ENCODE results near the gene EMILIN3.

The EMILIN3 gene

GRCh38 chr20:41364967-41365765, 1.5 kb downstream of the EMILIN3 start:
- no peak for DNase-seq (ENCODE audit: low read depth in 3 of 3, low spot score in 1 of 3)

GRCh38 chr20:41364236-41364855, 2.3 kb downstream of the EMILIN3 start:
- no peak for DNase-seq (ENCODE audit: low read depth in 3 of 3, low spot score in 1 of 3)

GRCh38 chr20:41363601-41364000, 3.0 kb downstream of the EMILIN3 start:
- DNase-seq (ENCODE audit: low read depth in 3 of 3, low spot score in 1 of 3), result no peak

- no peak for DNase-seq (ENCODE audit: low read depth in 3 of 3, low spot score in 1 of 3)
These were observed 3.9 kb downstream of the EMILIN3 start for GRCh38 chr20:41362748-41363140.

GRCh38 chr20:41361757-41362747, 4.6 kb downstream of the EMILIN3 start:
- DNase-seq (ENCODE audit: low read depth in 3 of 3, low spot score in 1 of 3), result no peak

GRCh38 chr20:41360831-41361756, 5.5 kb downstream of the EMILIN3 start:
- DNase-seq (ENCODE audit: low read depth in 3 of 3, low spot score in 1 of 3), result no peak

- no peak for DNase-seq (ENCODE audit: low read depth in 3 of 3, low spot score in 1 of 3)
These were observed 7.0 kb downstream of the EMILIN3 start for GRCh38 chr20:41359541-41360011.

- no peak for DNase-seq (ENCODE audit: low read depth in 3 of 3, low spot score in 1 of 3)
These were observed 7.9 kb downstream of the EMILIN3 start for GRCh38 chr20:41358717-41359116.

GRCh38 chr20:41358230-41358629, 8.4 kb downstream of the EMILIN3 start:
- DNase-seq (ENCODE audit: low read depth in 3 of 3, low spot score in 1 of 3), result no peak

- DNase-seq (ENCODE audit: low read depth in 3 of 3, low spot score in 1 of 3), result no peak
These were observed 9.0 kb downstream of the EMILIN3 start for GRCh38 chr20:41357424-41358163.

- no peak for DNase-seq (ENCODE audit: low read depth in 3 of 3, low spot score in 1 of 3)
These were observed 9.7 kb downstream of the EMILIN3 start for GRCh38 chr20:41356951-41357350.

- no peak for DNase-seq (ENCODE audit: low read depth in 3 of 3, low spot score in 1 of 3)
These were observed 10.9 kb downstream of the EMILIN3 start for GRCh38 chr20:41355598-41356203.

- no peak for DNase-seq (ENCODE audit: low read depth in 3 of 3, low spot score in 1 of 3)
These were observed 11.4 kb downstream of the EMILIN3 start for GRCh38 chr20:41355192-41355591.

GRCh38 chr20:41353530-41353929, 13.1 kb downstream of the EMILIN3 start:
- DNase-seq (ENCODE audit: low read depth in 3 of 3, low spot score in 1 of 3), result no peak

GRCh38 chr20:41352666-41353065, 14.0 kb downstream of the EMILIN3 start:
- DNase-seq (ENCODE audit: low read depth in 3 of 3, low spot score in 1 of 3), result no peak

- no peak for DNase-seq (ENCODE audit: low read depth in 3 of 3, low spot score in 1 of 3)
These were observed 14.5 kb downstream of the EMILIN3 start for GRCh38 chr20:41352106-41352505.

GRCh38 chr20:41350408-41350962, 16.1 kb downstream of the EMILIN3 start:
- no peak for DNase-seq (ENCODE audit: low read depth in 3 of 3, low spot score in 1 of 3)

GRCh38 chr20:41349943-41350342, 16.7 kb downstream of the EMILIN3 start:
- no peak for DNase-seq (ENCODE audit: low read depth in 3 of 3, low spot score in 1 of 3)

GRCh38 chr20:41349266-41349665, 17.4 kb downstream of the EMILIN3 start:
- no peak for DNase-seq (ENCODE audit: low read depth in 3 of 3, low spot score in 1 of 3)
